NAMALWA (cell line): ENCODE data around the gene LHX3.
A peak's percentile ranks its signal among the peaks of the same experiment; 100 is the strongest.

Source experiments
- DNase-seq: peaks from one replicate; pipeline ENCODE4 v3.0.0-alpha.2; 2015; ENCODE audit warnings: low spot score

Gene LHX3

DNA sequence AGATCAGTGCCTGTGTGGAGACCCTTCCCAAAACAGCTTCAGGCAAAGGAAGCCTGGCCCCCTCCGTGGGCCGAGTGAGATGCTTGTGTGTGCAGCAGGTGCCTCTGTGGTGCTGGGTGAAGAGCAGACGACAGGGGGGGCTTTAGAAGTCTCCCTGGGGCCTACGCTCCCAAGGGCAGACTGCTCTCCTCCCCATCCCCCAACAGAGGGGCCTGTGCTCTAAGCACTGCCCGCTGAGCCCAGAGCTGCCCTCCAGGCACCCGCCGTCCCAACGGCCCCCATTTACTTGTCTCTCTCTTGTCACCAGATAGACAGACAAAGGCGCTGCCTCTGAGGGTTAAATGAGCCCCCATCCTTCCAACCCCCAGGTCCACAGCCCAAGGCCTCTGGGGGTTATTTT lies 2.7 kb upstream of the LHX3 start:
- DNase-seq = peak; percentile 54

DNA sequence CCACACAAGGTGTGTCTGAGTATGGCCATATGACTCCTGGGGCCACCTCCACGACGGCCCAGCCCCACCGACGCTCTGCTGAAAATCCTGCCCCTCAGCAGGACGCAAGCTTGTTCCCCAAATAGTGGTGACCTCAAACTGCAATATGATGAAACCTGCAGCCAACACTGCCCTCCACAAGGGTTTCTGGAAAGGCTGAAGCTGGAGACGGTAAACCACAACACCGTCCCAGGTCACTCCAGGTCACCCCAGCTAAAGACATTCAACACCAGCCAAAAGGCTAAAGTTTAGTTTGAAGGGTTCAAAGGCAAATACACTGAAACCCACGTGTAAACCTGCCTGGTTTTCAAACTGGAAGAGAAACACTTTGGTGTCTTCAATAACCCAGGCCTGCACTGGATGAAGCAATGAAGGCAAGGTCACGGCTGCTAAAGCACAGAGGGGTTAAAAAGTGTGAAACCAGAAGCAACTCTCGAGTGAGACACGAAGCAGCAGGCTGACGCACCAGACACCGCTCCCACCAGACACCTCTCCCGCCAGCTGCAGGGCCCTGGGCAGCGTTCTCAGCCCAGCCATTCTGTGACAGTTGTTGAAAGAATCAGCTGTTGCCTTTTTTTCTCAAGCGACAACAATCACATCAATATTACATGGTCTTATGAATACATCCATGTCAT lies 1.8 kb upstream of the LHX3 start:
- peak; percentile 79 for DNase-seq

DNA sequence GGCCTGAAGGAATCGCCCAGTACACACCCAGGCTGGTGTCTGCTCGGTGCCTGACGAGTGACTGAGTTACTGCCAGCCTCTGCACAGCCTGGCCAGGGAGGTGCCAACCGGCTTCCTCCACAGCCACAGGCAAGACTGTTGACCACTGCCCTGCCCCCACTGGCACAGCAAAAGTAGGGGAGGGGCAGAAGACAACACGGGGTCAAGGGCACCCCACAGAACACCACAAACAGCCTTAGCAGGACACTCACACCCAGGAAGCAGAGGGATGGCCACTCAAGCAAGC lies 722 bp upstream of the LHX3 start:
- no peak for DNase-seq

DNA sequence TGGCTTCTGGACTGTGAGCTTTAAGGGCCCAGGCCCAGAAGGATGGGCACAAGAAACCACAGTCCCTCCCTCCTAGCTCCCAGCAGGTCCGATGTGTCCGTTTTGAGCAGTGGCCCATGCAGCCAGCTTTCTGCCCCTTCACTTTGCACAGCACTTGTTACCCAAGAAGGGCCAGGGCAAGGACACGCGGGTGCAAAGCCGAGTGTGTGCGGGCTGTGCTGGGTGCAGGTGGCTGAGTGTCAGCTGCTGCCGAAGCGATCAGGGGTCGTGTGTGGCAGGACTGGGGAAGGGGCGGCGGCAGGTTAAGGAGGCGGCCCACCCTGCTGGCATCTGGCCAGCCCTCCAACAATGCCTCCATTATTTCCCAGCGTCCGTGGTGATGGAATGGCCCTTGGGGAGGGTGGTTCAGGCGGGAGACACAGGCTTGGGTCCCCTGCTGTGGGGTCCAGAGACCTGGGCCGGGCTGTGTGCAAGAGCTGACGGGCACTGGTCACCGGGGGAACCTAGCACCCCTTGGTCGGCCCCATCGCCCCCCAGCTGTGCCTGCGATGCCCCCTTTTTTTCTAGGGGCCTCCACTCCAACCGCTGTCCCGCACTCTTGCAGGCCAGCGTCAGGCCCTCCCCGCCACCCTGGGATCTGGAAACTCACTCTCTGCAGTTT lies 653 bp downstream of the LHX3 start:
- no peak for DNase-seq

DNA sequence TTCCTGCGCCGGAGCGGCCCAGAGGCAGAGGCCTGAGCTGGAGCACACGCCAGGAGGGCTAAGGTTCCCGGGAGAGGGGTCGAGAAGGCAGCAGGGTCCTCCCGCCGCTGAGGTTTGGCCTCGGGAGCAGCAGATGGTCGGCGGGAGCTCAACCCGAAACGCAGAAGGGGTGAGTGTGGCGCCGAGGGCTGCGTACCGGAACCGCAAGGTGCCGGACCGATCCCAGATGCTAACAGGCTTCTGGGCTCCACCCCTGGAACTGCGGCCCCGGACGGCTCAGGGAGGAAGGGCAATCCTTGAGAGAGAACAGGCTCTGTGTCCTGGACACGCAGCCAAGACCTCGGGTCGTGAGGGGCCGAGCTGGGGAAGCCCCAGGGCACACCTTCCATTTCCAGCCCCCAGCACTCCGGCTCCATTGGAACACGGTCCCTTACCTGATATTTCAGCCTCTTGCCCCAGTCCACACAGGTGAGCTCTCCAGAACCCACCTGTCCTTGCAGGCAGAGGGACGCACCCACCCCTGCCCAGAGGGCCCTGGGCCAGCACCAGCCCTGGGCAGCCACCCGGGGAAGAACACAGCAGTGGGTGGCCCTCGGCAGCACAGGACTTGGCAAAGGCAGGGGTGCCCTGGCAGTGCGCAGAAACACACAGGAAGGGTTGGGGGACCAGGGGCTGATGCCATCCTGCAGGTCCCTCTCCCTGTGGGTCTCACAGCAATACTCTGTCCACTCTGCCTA lies 1.4 kb downstream of the LHX3 start:
- no peak for DNase-seq

DNA sequence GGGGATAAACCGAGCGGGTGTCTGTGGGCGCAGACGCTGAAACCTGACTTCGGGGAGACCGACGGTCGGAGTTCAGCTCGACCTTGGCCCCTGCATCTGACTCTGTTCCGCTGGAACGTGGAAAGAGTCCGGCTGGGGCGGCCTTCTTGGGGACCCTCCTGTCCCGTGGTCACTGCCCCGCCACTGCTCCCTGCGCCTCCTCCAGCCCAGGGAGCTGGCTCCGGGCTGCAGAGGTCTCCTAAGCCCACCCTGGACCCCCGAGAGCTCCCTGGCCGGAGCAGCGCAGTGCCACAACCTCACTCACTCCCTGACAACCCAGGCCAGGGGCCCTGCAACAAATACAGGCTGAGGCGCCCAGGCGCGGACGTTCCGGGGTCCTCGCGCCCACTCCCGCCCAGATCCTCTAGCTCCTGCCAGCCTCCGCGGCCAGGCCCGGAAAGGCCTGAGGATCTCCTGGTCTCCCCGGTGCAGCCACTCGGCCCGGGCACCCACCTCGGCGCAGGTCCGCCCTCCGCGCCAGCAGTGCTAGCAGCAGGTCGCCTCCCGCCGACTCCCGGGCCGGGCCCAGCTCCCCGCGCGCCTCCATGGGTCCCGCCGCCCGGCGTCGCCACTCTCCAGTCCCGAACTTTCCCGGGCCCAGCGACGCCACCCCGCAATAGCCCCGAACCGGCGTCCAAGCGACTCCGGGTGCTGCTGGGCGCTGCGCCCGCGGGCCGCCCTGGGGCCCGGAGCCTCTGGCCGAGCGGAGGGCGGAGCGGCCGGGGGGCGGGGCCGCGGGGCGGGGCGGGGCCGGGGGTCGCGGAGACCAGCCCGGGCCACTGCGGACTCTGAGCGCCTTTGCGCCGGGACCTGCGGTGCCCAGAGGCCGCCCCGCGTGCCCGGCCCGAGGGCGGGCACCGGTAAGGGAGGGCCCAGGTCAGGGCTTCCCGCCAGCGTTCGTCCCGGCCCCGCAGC lies 2.2 kb downstream of the LHX3 start:
- DNase-seq = no peak

DNA sequence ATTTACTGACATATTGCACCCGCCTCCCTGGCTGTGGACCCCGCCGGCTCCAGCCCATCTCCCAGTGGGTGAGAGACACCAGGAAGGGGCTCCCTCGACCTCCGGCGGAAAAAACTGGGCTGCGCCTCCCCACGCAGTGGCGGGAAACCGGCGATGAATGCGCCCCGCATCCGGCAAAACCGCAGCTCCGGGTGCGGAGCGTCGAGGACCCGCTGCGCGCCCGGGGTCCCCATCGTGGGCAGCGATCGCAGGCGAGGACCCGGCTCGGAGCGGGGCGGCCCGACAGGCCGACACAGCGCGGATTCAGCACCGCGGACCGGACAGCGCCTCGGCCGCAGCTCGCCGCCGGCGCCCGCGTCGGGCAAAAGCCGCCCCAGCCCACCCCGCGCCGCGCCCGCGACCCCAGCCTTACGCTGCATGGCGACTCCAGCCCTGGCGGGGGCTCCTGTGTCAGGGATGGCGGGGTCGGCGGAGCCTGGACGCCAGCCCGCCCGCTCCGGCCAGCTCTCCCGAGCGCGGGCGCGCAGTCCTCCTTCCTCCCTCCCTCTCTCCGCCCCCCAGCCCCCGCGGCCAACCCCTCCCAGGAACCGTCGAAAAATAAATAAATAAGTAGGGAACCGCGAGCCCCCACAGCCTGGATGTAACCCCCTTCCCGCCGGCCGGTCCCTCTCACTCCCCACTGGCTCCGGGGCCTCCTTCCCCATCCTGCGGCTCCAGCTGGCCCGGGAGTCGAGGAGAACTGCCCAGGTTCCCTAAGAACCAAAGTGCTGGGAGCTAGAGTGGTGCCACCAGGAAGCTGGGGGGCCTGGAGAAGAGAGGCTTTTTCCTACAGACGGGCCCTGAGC lies 3.1 kb downstream of the LHX3 start:
- DNase-seq = no peak

DNA sequence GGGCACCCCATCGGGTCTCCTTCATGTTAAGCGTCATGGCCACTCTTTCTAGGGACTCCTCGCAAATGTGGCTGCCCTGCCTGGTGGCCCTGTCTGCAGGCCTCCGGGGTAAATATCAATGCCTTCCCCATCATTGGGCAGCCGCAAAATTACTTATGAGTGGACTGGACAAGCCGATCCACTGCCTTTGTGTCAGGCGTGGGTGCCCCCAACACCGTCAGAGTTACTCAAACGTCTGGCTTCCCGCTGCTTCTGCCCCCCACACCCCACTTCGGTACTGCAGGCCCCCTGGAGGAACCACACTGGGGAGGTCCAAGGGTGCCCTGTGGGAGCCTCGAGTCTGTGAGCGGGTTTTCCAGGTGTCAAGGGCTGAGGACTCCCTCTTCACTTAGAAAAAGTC lies 3.8 kb downstream of the LHX3 start:
- no peak for DNase-seq

DNA sequence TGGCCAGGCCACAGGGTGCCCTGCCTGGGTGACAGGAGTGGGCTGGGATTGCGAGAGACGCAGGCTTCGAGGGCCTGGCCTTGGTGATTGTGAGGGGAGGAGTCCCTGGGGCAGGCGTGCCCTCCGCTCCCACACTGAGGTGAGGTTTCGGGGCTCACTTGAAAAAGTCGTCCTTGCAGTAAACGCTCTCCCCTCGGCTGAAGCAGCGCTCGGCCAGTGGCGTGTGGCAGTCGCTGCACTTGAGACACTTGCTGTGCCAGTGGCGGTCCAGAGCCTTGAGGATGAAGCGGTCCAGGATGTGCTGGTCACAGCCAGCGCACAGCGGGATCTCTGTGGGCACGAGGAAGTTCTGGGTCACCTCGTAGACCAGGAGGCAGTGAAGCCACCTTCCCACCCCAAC lies 4.5 kb downstream of the LHX3 start:
- no peak for DNase-seq

DNA sequence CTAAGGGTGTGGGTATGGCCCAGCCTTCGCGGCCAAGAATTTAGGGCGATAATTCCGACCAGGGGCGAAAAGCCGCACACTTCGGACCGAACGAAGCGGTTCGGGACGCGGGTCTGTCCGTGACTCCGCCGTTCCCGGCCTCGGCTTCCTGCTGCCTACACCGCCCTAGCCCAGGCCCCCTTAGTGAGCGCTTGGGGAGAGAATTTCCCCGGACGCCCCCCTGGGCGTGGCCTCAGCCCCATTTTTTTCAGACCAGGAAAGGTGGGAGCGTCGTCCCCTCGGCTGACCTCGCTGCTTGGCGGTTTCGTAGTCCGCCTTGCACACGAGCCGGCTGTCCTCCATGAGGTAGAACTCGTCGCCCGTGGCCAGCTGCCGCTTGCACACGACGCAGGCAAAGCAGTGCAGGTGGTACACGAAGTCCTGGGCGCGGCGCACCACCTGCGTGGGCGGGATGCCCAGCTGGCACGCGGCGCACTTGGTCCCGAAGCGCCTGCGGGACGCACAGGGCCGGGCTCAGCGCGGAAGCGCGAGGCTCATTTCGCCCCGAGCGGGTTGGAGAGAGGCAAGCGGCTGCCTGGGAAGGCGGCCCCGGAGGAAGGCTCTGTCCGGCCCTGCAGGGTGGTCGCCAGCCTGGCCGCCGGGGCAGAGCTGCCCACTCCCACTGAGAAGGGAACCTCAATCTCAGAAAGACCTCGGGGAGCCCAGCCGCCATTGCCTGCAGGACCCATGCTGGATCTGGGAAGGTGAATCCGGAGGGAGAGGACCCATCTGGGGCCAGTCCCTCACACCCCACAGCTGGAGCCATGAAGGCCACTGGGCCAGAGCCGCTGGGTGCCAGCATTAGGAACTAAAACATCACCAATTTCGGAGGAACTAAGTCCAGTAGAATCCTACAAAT lies 5.3 kb downstream of the LHX3 start:
- no peak for DNase-seq

DNA sequence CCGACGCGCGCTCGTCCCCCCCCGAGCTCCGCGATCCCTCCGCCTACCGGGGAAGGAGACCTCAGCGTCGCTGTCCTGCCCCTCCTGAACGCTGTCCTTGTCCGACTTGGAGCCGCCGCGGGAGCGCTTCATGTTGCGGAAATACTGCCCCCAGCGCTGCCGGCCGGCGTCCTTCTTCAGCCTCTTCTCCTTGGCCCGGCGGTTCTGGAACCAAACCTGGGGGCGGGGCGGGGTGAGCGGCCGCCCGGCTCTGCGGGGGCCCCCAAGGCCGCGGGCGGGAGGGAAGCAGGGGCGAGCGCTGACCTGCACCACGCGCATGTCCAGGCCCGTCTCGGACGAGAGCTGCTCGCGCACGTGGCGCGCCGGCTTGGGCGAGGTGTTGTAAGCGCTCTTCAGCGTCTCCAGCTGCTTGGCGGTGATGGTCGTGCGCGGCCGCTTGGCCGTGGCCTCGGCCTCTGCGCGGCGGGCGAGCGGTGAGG lies 6.3 kb downstream of the LHX3 start:
- no peak for DNase-seq

DNA sequence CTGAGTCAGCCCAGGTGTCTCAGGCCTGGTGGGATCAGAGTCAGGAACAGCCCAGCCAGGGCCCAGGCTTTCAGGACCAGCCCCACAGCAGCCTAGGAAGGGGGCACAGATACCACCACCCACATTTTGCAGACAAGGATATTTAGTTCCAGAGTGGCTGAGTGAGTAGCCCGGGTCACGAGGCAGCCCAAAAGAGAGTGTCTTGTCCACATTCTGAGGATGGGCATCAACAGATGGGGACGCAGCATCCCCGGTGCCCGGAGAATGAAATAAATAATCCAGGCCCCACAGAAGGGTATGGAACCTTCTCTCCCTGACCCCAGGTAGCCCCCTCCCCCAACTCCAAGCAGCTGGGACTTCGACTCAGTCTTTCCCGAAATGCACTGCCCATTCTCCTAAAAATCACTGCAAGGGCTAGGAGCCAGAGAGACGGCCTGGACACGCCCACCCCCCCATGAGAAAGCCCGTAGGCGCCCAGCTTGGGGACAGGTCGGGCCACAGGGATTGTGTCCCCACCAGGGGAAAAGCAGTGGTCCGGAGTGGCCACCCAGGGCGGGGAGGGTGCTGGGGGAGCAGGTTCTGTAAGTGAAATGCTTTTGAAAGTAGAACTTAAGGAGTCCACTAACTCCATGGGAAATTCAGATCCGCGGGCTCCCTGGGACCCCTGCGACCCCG lies 6.9 kb downstream of the LHX3 start:
- DNase-seq = no peak

DNA sequence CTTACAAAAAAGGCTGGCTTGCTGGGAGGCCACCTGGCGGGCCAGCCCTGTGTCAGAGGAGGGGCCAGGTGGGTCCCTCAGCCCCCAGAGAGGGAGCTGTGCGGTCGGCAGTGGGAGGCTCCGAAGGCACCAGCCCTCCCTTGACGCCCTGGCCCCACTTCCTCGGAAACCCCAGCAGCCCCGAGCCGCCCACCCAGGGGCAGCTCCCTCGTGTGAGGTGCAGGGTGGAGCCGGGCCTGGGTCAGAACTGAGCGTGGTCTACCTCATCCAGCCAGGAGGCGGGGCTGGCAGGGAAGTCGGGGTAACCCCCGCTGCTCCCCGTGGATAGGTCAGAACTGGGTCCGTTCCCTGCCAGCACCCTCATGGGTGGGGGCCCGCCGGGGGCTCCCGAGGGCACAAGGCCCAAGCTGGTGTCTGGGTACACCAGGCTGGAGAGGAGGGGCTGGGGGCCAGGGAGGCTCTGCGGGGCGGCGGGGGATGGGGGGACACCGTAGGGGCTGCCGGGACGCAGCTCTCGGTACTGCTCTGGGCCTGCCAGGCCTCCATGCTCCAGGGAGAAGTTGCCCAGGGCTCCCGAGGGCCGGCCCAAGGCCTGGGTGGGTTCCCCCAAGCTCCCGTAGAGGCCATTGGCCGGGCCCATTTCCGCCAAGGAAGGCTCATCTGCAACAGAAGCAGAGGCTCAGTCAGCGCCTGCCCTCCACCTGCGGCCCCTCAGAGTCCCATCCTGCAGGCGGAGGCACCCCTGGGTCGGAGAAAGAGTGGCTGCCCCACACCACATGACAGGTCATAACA lies 7.6 kb downstream of the LHX3 start:
- no peak for DNase-seq

DNA sequence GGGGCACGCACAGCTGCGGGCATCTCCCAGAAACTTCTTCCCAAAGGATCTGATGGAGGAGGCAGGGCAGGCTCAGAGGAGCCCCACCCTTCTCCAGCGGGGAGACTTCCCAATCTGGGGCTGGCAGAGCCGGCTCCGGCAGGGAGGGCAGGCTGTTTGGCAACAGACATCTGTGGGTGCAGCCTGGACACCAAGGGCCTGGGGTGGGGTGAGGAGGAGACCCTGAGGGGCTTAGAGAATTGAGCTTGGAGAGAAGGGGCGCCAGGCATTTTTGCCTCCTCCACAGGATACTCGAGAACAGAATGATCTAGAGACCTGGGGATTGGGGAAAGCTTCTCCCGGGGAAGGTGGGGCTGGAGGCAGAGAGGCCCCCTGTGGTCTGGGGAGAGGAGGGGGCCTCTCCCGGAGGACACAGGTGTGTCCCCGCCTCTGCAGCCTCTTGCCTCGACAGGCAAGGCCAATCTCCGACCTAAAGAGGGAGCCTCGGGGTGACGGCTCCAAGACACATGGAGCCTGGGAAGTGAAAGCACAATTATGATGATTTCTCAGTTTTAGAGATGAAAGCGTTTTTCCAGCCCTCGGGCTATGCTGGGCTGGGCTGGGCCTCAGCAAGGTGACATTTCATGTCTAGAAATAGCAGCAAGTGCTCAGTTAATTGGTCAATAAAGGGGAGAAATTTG lies 8.4 kb downstream of the LHX3 start:
- DNase-seq = peak; percentile 46

DNA sequence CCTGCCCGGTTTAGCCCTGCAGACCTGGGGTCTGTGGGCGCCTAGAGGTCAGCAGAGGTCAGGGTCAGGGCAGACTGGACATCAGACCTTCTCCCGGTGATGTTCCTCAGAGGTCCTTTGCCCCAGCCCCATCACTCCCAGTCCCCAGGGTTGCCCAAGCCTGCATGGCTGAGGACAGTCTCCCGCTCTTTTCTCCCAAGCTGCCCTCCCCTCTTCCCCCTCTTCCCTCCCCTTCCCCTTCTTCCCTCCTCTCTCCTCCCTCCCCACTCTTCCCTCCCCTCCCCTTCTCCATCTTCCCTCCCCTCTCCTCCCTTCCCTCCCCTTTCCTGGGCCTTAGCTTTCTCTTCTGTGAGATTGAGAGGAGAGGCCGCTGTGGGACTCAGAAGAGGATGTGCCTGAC lies 10.4 kb downstream of the LHX3 start:
- no peak for DNase-seq

DNA sequence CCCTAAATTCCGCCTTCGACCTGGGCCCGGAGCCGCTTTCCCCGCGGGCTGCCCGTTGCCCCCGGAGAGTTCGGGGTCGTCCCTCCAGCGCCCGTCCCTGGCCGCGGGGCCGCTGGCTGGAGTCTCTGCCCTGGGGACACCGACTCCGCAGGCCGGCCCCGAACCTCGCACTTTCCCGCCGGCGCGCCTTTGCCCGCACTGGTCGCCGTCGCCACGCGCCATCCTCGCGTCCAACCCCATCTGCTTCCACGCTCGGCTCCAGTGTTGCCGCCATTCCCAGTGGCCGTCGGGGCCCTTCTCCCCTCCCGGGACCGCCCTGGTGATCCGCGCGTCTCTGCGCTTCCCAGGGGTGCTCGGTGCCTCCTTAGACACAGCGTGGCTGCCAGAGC lies 11.0 kb downstream of the LHX3 start:
- no peak for DNase-seq

DNA sequence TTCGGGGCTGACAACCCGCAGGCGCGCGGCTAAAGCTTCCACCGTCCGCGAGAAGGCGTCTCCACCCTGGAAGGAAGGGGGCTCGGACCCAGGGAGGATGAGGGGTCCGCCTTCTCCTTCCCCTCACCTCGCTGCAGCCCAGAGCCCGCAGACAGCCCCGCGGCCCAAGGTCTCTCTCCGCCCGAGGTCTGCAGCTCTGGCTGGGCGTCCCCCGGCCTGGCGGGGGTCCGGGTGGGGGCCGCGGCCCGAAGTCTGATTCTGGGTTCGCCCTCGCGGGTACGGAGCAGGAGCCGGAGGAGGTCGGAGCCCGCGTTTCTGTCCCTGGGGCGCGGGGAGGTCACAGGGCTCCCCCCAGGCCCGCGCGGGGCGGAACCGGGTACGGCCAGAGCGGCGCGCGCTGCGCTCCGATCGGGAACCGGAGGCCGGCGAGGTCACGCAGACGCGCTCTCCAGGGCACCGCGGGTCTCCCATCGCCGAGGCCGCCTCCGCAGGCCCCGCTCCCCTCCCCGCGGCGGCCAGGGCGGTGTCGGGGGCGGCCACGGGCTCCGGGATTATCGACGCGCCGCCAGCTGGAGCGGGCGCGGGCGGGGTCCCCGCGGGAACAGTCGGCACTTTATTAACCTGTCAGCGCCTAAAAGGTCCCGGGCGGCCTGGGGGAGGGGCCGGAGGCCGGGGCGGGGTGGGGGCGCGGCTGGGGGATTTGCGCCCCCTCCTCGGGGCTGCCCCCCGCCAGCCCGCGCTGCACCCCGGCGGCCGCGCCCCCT lies 11.6 kb downstream of the LHX3 start:
- no peak for DNase-seq
